ENCODE measurements around the gene KRTAP7-1.

The KRTAP7-1 gene

GRCh38 chr21:30842990-30843389, 13.4 kb upstream of the KRTAP7-1 start:
- no peaks in the 10 kb centered on the region for H3F3A ChIP-seq (ENCODE audit: control insufficient read depth, insufficient read depth)
- no peak overlapping the region for H3K4me3 ChIP-seq (ENCODE audit: low read length)
- no peaks in the 10 kb centered on the region for H3K9me2 ChIP-seq (replicated peaks; ENCODE audit: control insufficient read depth, low read length)
- no peaks in the 10 kb centered on the region for H3K79me2 ChIP-seq (ENCODE audit: control insufficient read depth, low read length)
- no peaks in the 10 kb centered on the region for H3K27me3 ChIP-seq (ENCODE audit: control insufficient read depth, low read length)
- no peaks in the 10 kb centered on the region for H3K9me3 ChIP-seq (ENCODE audit: control insufficient read depth, insufficient read depth, low read length)
- H3K4me2 ChIP-seq (ENCODE audit: low read length): no peak overlapping the region
- no peaks in the 10 kb centered on the region for H3K4me1 ChIP-seq (ENCODE audit: control insufficient read depth, low read length)
- H3K36me3 ChIP-seq (ENCODE audit: control insufficient read depth, low read length): no peaks in the 10 kb centered on the region
- no peak overlapping the region for H3K27ac ChIP-seq (ENCODE audit: low read depth, low read length)
- no peaks in the 10 kb centered on the region for H4K20me1 ChIP-seq (ENCODE audit: control insufficient read depth, insufficient read depth, low read depth, low read length)
- TF ChIP-seq CTCF (IDR thresholded peaks at IDR 0.05; ENCODE audit: low read depth, low read length, poor library complexity, severe bottlenecking) (no peak), EZH2phosphoT487 (IDR thresholded peaks at IDR 0.05; ENCODE audit: borderline replicate concordance, low read length) (no peak)

- H3K27me3 ChIP-seq (ENCODE audit: control insufficient read depth, low read length): no peaks in the 10 kb centered on the region
- no peaks in the 10 kb centered on the region for H3K4me1 ChIP-seq (ENCODE audit: control insufficient read depth, low read length)
- no peak overlapping the region for H3K4me3 ChIP-seq (ENCODE audit: low read length)
- no peaks in the 10 kb centered on the region for H3K9me2 ChIP-seq (replicated peaks; ENCODE audit: control insufficient read depth, low read length)
- TF ChIP-seq EZH2phosphoT487 (IDR thresholded peaks at IDR 0.05; ENCODE audit: borderline replicate concordance, low read length): no peak
- peak; percentile 36 for TF ChIP-seq CTCF (IDR thresholded peaks at IDR 0.05; ENCODE audit: low read depth, low read length, poor library complexity, severe bottlenecking)
- H3K9me3 ChIP-seq (ENCODE audit: control insufficient read depth, insufficient read depth, low read length): no peaks in the 10 kb centered on the region
- H3K4me2 ChIP-seq (ENCODE audit: low read length): no peak overlapping the region
- no peaks in the 10 kb centered on the region for H3K36me3 ChIP-seq (ENCODE audit: control insufficient read depth, low read length)
- H3K79me2 ChIP-seq (ENCODE audit: control insufficient read depth, low read length): no peaks in the 10 kb centered on the region
- no peaks in the 10 kb centered on the region for H4K20me1 ChIP-seq (ENCODE audit: control insufficient read depth, insufficient read depth, low read depth, low read length)
- H3F3A ChIP-seq (ENCODE audit: control insufficient read depth, insufficient read depth): no peaks in the 10 kb centered on the region
- no peak overlapping the region for H3K27ac ChIP-seq (ENCODE audit: low read depth, low read length)
Observed at GRCh38 chr21:30839304-30839703, 9.7 kb upstream of the KRTAP7-1 start.

- Histone ChIP-seq H3K79me2 (ENCODE audit: control insufficient read depth, low read length) (no peaks in the 10 kb centered on the region), H4K20me1 (ENCODE audit: control insufficient read depth, insufficient read depth, low read depth, low read length) (no peaks in the 10 kb centered on the region), H3F3A (ENCODE audit: control insufficient read depth, insufficient read depth) (no peaks in the 10 kb centered on the region), H3K4me2 (ENCODE audit: low read length) (no peak overlapping the region), H3K36me3 (ENCODE audit: control insufficient read depth, low read length) (no peaks in the 10 kb centered on the region), H3K27ac (ENCODE audit: low read depth, low read length) (no peak overlapping the region), H3K9me2 (replicated peaks; ENCODE audit: control insufficient read depth, low read length) (no peaks in the 10 kb centered on the region), H3K9me3 (ENCODE audit: control insufficient read depth, insufficient read depth, low read length) (no peaks in the 10 kb centered on the region), H3K4me1 (ENCODE audit: control insufficient read depth, low read length) (no peaks in the 10 kb centered on the region), H3K27me3 (ENCODE audit: control insufficient read depth, low read length) (no peaks in the 10 kb centered on the region), H3K4me3 (ENCODE audit: low read length) (no peak overlapping the region)
- TF ChIP-seq CTCF (IDR thresholded peaks at IDR 0.05; ENCODE audit: low read depth, low read length, poor library complexity, severe bottlenecking) (no peak), EZH2phosphoT487 (IDR thresholded peaks at IDR 0.05; ENCODE audit: borderline replicate concordance, low read length) (no peak)
Observed at GRCh38 chr21:30838536-30838935, 9.0 kb upstream of the KRTAP7-1 start.

Measured in DOHH2 (cell line).